ENCODE data around the gene PLEKHA7. TPM values are rescaled to one million over a fixed set of nuclear protein-coding genes. Genes with fewer than 3 reads are reported as not detected.

Gene PLEKHA7
- total RNA-seq, 4 donors from 2014 or later = 24.1 to 49.3 (median 28.8) TPM

DNA sequence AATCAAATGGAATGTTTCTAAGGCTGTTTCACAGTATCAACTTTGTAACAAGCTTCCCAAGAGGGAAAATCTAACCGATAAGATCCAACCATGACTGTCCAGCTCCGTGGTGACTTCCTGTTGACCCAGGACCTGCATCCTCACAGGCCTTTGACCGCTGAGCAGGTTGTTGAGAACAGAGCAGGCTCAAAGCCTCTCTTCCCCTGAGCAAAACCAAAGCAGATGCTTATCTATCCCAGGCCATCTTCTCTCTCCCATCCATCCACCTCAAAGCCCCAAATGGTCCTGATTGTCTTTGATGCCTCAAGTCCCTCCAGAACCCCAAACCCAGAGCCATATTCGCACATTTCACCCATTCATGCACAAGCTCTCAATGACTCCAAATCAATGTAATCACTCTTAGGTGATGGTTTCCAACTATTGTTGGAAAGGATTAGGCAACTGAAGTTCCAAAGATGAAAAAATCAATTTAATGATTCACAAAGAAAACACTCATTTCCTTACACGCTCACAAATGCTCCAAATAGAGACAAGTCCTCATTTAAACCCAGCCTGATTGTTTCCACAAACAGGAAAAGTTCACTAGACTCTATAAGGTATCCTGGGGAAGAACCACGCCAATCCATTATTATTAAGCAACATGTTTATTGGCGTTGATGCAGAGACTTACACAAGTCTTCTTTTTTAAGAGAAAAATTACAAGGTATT is 227.0 kb downstream of the PLEKHA7 start:
- TF ChIP-seq, protein P1, sequence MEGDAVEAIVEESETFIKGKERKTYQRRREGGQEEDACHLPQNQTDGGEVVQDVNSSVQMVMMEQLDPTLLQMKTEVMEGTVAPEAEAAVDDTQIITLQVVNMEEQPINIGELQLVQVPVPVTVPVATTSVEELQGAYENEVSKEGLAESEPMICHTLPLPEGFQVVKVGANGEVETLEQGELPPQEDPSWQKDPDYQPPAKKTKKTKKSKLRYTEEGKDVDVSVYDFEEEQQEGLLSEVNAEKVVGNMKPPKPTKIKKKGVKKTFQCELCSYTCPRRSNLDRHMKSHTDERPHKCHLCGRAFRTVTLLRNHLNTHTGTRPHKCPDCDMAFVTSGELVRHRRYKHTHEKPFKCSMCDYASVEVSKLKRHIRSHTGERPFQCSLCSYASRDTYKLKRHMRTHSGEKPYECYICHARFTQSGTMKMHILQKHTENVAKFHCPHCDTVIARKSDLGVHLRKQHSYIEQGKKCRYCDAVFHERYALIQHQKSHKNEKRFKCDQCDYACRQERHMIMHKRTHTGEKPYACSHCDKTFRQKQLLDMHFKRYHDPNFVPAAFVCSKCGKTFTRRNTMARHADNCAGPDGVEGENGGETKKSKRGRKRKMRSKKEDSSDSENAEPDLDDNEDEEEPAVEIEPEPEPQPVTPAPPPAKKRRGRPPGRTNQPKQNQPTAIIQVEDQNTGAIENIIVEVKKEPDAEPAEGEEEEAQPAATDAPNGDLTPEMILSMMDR (IDR thresholded peaks at IDR 0.05) = no peak
- DNase-seq (ENCODE audit: low spot score) (no peak), ATAC-seq (ENCODE audit: low FRiP score) (no peak)

DNA sequence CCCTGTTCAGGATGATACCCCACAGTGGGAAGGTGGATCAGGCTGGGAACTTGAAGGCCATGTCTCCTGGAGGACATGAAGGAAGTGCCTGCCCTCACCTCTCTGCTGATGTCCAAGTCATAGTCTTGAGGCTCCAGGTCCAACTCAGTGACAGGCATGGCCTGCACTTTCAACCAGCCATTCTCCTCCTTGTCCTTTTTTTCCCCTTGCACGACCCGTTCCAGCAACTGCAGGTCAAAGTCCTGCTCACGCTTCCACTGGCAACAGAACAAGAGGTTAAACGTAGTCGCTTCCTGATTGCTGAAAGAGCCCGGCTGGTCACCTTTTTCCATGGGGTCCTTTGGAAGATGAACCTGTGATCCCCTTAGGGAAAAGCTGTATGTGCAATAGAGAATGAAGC is 228.1 kb downstream of the PLEKHA7 start:
- TF ChIP-seq, protein P1 (IDR thresholded peaks at IDR 0.05) = no peak
- ATAC-seq (ENCODE audit: low FRiP score) (no peak), DNase-seq (ENCODE audit: low spot score) (no peak)

DNA sequence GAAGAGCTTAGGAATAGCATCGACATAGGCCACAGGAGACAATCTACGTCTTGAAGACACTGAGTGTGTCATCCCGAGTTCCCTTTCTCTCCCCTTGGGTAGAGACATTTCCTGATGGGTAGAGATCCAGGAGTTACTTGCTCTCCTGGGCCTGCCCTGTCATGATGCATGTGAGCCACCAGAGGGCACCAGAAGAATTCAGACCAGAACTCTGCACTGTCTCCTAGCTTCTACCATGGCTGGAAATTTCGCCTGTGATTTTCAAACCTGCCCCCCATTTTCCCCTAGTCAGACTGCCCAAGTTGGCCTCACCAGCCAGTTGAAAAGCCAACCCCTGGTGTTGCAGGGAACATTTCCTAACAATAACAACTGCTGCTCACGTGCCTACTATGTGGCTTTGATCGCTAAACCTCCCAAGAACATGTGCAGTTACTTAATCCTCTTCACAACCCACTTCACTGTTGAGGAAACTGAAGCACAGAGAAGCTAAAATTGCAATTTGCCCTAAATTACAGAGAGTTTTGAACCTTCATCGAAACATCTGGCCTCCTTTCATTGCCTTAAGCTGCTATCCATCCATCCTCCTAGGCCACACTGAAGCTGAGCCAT is 228.6 kb downstream of the PLEKHA7 start:
- TF ChIP-seq, protein P1 (IDR thresholded peaks at IDR 0.05) = peak in 2 of 3 donors; percentile 56 to 59
- ATAC-seq (ENCODE audit: low FRiP score) = peak; percentile 70
- no peak for DNase-seq (ENCODE audit: low spot score)

DNA sequence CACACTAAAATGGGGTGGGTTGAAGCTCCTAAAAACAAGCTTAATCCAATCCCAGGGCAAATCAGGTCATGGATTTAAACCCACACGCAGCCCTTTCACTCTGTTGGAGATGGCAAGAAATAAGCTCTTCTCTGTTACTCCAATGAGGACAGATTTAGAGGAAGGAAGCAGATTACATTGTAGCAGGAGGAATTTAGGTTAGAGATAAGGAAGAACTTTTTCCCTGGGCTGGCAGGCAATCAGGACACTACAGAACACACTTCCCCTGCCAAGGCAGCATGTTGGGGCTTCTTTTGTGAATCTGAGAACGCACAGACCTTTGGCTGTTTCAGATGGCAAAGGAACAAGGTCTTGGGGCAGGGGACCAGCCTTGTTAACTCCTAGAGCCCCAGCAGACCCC is 229.5 kb downstream of the PLEKHA7 start:
- DNase-seq (ENCODE audit: low spot score) (no peak), ATAC-seq (ENCODE audit: low FRiP score) (no peak)
- TF ChIP-seq, protein P1 (IDR thresholded peaks at IDR 0.05) = no peak

DNA sequence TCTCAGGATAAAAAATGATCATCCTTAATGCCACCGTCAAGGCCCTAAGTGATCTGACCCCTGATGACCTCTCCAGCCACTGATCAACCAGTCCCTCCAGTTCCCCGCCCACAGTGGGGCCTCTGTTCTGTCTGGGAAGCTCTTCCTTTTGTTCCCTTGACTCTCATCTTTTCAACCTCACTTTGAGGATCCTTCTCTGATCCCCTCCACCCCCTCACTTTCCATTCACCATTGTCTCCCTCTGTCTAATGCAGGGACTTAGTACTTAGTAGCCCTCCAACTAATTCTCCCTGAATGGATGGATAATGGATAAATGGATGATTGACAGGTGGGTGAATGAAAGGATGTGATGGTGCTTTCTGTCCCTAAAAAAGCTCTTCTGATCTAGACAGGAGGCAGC is 230.1 kb downstream of the PLEKHA7 start:
- no peak for DNase-seq (ENCODE audit: low spot score)
- no peak for ATAC-seq (ENCODE audit: low FRiP score)
- TF ChIP-seq, protein P1 (IDR thresholded peaks at IDR 0.05) = no peak

DNA sequence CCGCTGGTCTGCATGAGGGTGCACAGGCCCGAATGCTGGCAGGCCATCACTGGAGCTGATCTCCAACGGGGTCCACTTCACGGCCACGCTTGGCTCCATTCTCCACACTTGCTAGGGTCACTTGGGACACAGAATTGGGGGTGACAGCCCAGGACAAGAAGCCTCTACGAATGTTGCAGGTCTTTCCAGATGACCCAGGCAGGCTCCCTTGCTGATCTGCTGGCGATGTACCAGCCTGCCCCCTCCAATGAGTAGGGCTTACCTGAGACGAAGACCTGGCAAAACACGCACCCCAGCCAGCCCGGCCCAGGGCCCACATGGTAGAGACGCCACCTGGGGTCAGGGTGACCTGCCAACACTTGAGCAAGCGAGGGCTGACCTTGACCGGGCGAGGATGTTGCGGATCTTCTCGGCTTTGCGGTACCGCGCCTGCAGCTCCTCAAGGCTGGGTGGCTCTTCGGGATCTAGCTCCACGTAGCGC is 230.9 kb downstream of the PLEKHA7 start:
- TF ChIP-seq, protein P1 (IDR thresholded peaks at IDR 0.05) = no peak
- DNase-seq (ENCODE audit: low spot score) (no peak), ATAC-seq (ENCODE audit: low FRiP score) (no peak)

All from omental fat pad (tissue), 4 donors.